HepG2 (cell line): ENCODE measurements around the gene SLC22A5. TPM values are rescaled to one million over a fixed set of nuclear protein-coding genes. Genes with fewer than 3 reads are reported as not detected.

ENCODE experiments used
- CEBPB ChIP-seq: IDR thresholded peaks from 2 replicates; pipeline ENCODE4 v1.6.1; 2011; ENCODE audit warnings: low read depth, low read length, improper control_type of control experiment, borderline replicate concordance
- NCOA5 ChIP-seq: sonication (generic); formaldehyde crosslinking; IDR thresholded peaks from 2 replicates; pipeline ENCODE4 v1.4.0; 2020; ENCODE audit warnings: missing genetic modification reagents
- SATB2 ChIP-seq: sonication (generic); formaldehyde crosslinking; IDR thresholded peaks from 2 replicates; pipeline ENCODE4 v1.5.0; 2020; ENCODE audit warnings: missing genetic modification reagents
- SKIL ChIP-seq: sonication (generic); formaldehyde crosslinking; IDR thresholded peaks from 2 replicates; pipeline ENCODE4 v1.8.0; 2022; ENCODE audit warnings: missing genetic modification reagents, mild to moderate bottlenecking, moderate library complexity, borderline replicate concordance
- SMAD3 ChIP-seq: sonication (generic); formaldehyde crosslinking; IDR thresholded peaks from 2 replicates; pipeline ENCODE4 v1.4.0; 2020; ENCODE audit warnings: missing genetic modification reagents
- SP2 ChIP-seq: sonication (generic); formaldehyde crosslinking; IDR thresholded peaks from 2 replicates; pipeline ENCODE4 v1.5.1; 2020; ENCODE audit warnings: mild to moderate bottlenecking, missing genetic modification reagents
- TFDP2 ChIP-seq: sonication (generic); formaldehyde crosslinking; IDR thresholded peaks from 2 replicates; pipeline ENCODE4 v1.4.0; 2020; ENCODE audit warnings: missing genetic modification reagents
- TRIM22 ChIP-seq: fragments of 450-650 bp; IDR thresholded peaks from 2 replicates; pipeline ENCODE4 v1.6.1; 2017
- ZFP36L1 ChIP-seq: sonication (generic); formaldehyde crosslinking; IDR thresholded peaks from 2 replicates; pipeline ENCODE4 v1.8.0; 2022; ENCODE audit warnings: mild to moderate bottlenecking, missing genetic modification reagents, moderate library complexity
- ZFP37 ChIP-seq: sonication (generic); formaldehyde crosslinking; IDR thresholded peaks from 2 replicates; pipeline ENCODE4 v1.4.0; 2020; ENCODE audit warnings: missing genetic modification reagents, borderline replicate concordance
- ZNF205 ChIP-seq: IDR thresholded peaks from 2 replicates; pipeline ENCODE4 v1.6.1; 2018; ENCODE audit warnings: missing biosample characterization, missing genetic modification reagents
- ZNF264 ChIP-seq: sonication (generic); formaldehyde crosslinking; IDR thresholded peaks from 2 replicates; pipeline ENCODE4 v1.4.0; 2020; ENCODE audit warnings: missing genetic modification reagents
- ZNF318 ChIP-seq: sonication (generic); formaldehyde crosslinking; IDR thresholded peaks from 2 replicates; pipeline ENCODE4 v1.4.0; 2020; ENCODE audit warnings: mild to moderate bottlenecking, missing genetic modification reagents
- ZNF503 ChIP-seq: sonication (generic); formaldehyde crosslinking; IDR thresholded peaks from 2 replicates; pipeline ENCODE4 v1.4.0; 2020; ENCODE audit warnings: missing genetic modification reagents
- polyA plus RNA-seq, 8 experiments: library from polyadenylated mRNA; depleted of rRNA in 3 of 8; stranded (reverse) in 7 of 8; unstranded in 1 of 8; fragments of >200 nt; fragmentation: Illumina TruSeq in 4 of 8; extraction: Trizol in 4 of 8; gene quantifications; 2 replicates each; pipeline versions ENCODE4 v1.2.1 to v1.2.3, GENCODE V29; 2011 to 2016; ENCODE audit warnings: low read depth in 4 of 8, missing spikeins in 1 of 8, mixed read lengths in 1 of 8; ENCODE audit not compliant: insufficient read depth in 1 of 8
- total RNA-seq, 5 experiments: library from RNA; depleted of rRNA; stranded (reverse); fragments of >200 nt; fragmentation: Illumina TruSeq; extraction: Trizol; gene quantifications; 2 replicates each; pipeline ENCODE4 v1.2.3, GENCODE V29; 2016; ENCODE audit warnings: low read depth in 1 of 5

Gene SLC22A5
- total and polyA plus RNA-seq, 2 of the 13 experiments (the other 11 are each of a cell fraction or from before 2014, with no cell fraction given), result 7.1 to 15.1 TPM

GRCh38 chr5:132422720-132423437, 53.4 kb downstream of the SLC22A5 start (continued):
- TF ChIP-seq ZNF318 (CRISPR knock-in tag), result no peak
- 0 out of 2 replicates have a peak, but pooled peaks have one; percentile 36 for TF ChIP-seq SMAD3 (CRISPR knock-in tag)
- TF ChIP-seq NCOA5 (CRISPR knock-in tag), result no peak
- TF ChIP-seq TRIM22, result no peak
- TF ChIP-seq ZNF503, result no peak
- TF ChIP-seq ZNF264, result no peak
- peak; percentile 83 for TF ChIP-seq SKIL
- no peak for TF ChIP-seq ZFP37
- TF ChIP-seq ZNF205 (CRISPR knock-in tag), result peak; percentile 55; the same call in 1 of the 2 replicates
- no peak for TF ChIP-seq SATB2 (CRISPR knock-in tag)
- no peak; the same call in 1 of the 2 replicates for TF ChIP-seq CEBPB
- no peak for TF ChIP-seq SP2
- no peak for TF ChIP-seq ZFP36L1
- TF ChIP-seq TFDP2 (CRISPR knock-in tag), result 0 out of 2 replicates have a peak, but pooled peaks have one; percentile 28
